HEK293 (cell line): ENCODE results near the gene SCGB3A1.

Experiments
- GLI4 ChIP-seq: fragments of 450-650 bp; formaldehyde crosslinking; IDR thresholded peaks from 2 replicates; pipeline ENCODE4 v1.5.1; 2016; ENCODE audit warnings: missing biosample characterization, missing genetic modification characterization
- OVOL3 ChIP-seq: fragments of 450-650 bp; formaldehyde crosslinking; IDR thresholded peaks from 2 replicates; pipeline ENCODE4 v1.5.1; 2016; ENCODE audit warnings: missing biosample characterization, missing genetic modification characterization
- ZBTB20 ChIP-seq: fragments of 450-650 bp; formaldehyde crosslinking; IDR thresholded peaks from 2 replicates; pipeline ENCODE4 v1.5.1; 2016; ENCODE audit warnings: missing biosample characterization, missing genetic modification characterization
- ZNF140 ChIP-seq: fragments of 450-650 bp; formaldehyde crosslinking; IDR thresholded peaks from 2 replicates; pipeline ENCODE4 v1.5.1; 2016; ENCODE audit warnings: missing biosample characterization, missing genetic modification characterization
- ZNF274 ChIP-seq, 2 experiments: fragments of 200-500 bp in 1 of 2; fragments of 450-650 bp in 1 of 2; sonication (Bioruptor generic) in 1 of 2; formaldehyde crosslinking in 1 of 2; IDR thresholded peaks; 2 replicates each; pipeline versions ENCODE4 v1.5.1 to v1.6.1; 2014 to 2016; ENCODE audit warnings: borderline replicate concordance in 1 of 2, inconsistent platforms in 1 of 2, low read length in 1 of 2, missing biosample characterization in 1 of 2, missing genetic modification characterization in 1 of 2
- ZNF292 ChIP-seq: fragments of 450-650 bp; formaldehyde crosslinking; IDR thresholded peaks from 2 replicates; pipeline ENCODE4 v1.5.1; 2016; ENCODE audit warnings: low read depth, missing biosample characterization, missing genetic modification characterization, borderline replicate concordance
- ZNF530 ChIP-seq: fragments of 450-650 bp; formaldehyde crosslinking; IDR thresholded peaks from 2 replicates; pipeline ENCODE4 v1.5.1; 2016; ENCODE audit warnings: low read depth, missing biosample characterization, missing genetic modification characterization
- ZNF792 ChIP-seq: fragments of 450-650 bp; formaldehyde crosslinking; IDR thresholded peaks from 2 replicates; pipeline ENCODE4 v1.5.1; 2016; ENCODE audit warnings: missing biosample characterization, missing genetic modification characterization
- TF ChIP-seq, protein P1 (sequence below): fragments of 450-650 bp; formaldehyde crosslinking; IDR thresholded peaks from 2 replicates; pipeline ENCODE4 v1.5.1; 2016; ENCODE audit warnings: missing biosample characterization, missing genetic modification characterization
- TF ChIP-seq, protein P2 (sequence below): fragments of 450-650 bp; formaldehyde crosslinking; IDR thresholded peaks from 2 replicates; pipeline ENCODE4 v1.5.1; 2016; ENCODE audit warnings: missing biosample characterization, missing genetic modification characterization
- TF ChIP-seq, protein P3 (sequence below): fragments of 450-650 bp; formaldehyde crosslinking; IDR thresholded peaks from 2 replicates; pipeline ENCODE4 v1.5.1; 2016; ENCODE audit warnings: missing biosample characterization, missing genetic modification characterization
- TF ChIP-seq, protein P4 (sequence below): fragments of 450-650 bp; formaldehyde crosslinking; IDR thresholded peaks from 2 replicates; pipeline ENCODE4 v1.5.1; 2017; ENCODE audit warnings: missing biosample characterization, missing genetic modification characterization

DNA sequence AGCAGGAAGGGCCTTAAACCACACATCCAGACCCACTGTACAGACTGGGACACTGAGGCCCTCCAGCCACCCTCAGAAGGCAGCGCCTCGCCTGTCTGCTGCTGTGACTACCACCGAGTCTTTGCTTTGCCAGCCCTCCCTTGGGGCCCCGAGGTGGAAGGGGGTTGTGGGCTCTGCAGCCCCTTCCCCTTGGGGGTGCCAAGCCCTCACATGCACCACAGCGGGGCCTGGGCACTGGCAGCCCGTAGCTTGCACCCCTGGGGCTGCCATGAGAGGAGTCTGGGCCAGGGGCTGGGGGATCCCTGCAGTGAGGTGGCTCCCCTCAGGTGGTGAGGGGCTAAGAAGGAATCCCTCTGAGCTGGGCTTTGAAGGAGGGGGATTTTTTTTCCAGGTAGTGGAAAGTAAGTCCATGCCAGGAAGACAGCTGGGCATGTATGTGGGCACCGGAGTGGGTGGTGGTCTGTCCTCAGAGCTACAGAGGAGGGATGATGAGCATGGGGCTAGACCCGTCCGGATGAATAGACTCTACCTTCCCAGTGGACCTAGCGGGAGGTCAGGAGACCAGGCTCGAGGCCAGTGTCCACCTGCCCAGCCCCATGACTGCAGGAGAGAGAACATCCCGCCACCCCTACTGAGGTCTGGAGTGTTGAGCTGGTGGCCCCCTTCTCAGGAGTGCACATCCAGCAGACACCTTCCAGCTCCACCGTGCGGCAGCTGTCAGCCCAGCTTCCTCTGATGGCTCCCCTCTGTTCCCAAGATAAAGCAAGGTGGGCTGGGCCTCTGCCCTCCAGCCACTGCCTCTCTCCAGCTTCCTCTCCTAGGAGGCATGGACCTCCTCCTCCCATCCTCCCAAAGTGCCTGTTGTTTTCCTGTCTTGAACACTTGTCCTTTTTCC lies 42.2 kb upstream of the SCGB3A1 start:
- TF ChIP-seq GLI4: no peak
- TF ChIP-seq ZNF292 (tag by site-specific recombination): no peak
- TF ChIP-seq, protein P1, sequence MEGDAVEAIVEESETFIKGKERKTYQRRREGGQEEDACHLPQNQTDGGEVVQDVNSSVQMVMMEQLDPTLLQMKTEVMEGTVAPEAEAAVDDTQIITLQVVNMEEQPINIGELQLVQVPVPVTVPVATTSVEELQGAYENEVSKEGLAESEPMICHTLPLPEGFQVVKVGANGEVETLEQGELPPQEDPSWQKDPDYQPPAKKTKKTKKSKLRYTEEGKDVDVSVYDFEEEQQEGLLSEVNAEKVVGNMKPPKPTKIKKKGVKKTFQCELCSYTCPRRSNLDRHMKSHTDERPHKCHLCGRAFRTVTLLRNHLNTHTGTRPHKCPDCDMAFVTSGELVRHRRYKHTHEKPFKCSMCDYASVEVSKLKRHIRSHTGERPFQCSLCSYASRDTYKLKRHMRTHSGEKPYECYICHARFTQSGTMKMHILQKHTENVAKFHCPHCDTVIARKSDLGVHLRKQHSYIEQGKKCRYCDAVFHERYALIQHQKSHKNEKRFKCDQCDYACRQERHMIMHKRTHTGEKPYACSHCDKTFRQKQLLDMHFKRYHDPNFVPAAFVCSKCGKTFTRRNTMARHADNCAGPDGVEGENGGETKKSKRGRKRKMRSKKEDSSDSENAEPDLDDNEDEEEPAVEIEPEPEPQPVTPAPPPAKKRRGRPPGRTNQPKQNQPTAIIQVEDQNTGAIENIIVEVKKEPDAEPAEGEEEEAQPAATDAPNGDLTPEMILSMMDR (tag by site-specific recombination): no peak
- TF ChIP-seq ZNF274 (IDR thresholded peaks at IDR 0.05; ENCODE audit: low read length): no peak
- no peak for TF ChIP-seq ZNF274 (tag by site-specific recombination; IDR thresholded peaks at IDR 0.05; ENCODE audit: borderline replicate concordance)
- no peak for TF ChIP-seq ZBTB20
- no peak for TF ChIP-seq ZNF140 (tag by site-specific recombination)
- TF ChIP-seq OVOL3 (tag by site-specific recombination): no peak
- TF ChIP-seq, protein P2, sequence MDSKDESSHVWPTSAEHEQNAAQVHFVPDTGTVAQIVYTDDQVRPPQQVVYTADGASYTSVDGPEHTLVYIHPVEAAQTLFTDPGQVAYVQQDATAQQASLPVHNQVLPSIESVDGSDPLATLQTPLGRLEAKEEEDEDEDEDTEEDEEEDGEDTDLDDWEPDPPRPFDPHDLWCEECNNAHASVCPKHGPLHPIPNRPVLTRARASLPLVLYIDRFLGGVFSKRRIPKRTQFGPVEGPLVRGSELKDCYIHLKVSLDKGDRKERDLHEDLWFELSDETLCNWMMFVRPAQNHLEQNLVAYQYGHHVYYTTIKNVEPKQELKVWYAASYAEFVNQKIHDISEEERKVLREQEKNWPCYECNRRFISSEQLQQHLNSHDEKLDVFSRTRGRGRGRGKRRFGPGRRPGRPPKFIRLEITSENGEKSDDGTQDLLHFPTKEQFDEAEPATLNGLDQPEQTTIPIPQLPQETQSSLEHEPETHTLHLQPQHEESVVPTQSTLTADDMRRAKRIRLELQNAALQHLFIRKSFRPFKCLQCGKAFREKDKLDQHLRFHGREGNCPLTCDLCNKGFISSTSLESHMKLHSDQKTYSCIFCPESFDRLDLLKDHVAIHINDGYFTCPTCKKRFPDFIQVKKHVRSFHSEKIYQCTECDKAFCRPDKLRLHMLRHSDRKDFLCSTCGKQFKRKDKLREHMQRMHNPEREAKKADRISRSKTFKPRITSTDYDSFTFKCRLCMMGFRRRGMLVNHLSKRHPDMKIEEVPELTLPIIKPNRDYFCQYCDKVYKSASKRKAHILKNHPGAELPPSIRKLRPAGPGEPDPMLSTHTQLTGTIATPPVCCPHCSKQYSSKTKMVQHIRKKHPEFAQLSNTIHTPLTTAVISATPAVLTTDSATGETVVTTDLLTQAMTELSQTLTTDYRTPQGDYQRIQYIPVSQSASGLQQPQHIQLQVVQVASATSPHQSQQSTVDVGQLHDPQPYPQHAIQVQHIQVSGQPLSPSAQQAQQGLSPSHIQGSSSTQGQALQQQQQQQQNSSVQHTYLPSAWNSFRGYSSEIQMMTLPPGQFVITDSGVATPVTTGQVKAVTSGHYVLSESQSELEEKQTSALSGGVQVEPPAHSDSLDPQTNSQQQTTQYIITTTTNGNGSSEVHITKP (tag by site-specific recombination): no peak
- TF ChIP-seq ZNF792 (tag by site-specific recombination): no peak
- TF ChIP-seq, protein P3, sequence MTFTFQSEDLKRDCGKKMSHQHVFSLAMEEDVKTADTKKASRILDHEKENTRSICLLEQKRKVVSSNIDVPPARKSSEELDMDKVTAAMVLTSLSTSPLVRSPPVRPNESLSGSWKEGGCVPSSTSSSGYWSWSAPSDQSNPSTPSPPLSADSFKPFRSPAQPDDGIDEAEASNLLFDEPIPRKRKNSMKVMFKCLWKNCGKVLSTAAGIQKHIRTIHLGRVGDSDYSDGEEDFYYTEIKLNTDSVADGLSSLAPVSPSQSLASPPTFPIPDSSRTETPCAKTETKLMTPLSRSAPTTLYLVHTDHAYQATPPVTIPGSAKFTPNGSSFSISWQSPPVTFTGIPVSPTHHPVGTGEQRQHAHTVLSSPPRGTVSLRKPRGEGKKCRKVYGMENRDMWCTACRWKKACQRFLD (tag by site-specific recombination): no peak
- no peak for TF ChIP-seq ZNF530 (tag by site-specific recombination)
- TF ChIP-seq, protein P4, sequence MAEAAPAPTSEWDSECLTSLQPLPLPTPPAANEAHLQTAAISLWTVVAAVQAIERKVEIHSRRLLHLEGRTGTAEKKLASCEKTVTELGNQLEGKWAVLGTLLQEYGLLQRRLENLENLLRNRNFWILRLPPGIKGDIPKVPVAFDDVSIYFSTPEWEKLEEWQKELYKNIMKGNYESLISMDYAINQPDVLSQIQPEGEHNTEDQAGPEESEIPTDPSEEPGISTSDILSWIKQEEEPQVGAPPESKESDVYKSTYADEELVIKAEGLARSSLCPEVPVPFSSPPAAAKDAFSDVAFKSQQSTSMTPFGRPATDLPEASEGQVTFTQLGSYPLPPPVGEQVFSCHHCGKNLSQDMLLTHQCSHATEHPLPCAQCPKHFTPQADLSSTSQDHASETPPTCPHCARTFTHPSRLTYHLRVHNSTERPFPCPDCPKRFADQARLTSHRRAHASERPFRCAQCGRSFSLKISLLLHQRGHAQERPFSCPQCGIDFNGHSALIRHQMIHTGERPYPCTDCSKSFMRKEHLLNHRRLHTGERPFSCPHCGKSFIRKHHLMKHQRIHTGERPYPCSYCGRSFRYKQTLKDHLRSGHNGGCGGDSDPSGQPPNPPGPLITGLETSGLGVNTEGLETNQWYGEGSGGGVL (tag by site-specific recombination): no peak
